HepG2 (cell line): Measurements from ENCODE around the gene ACOX3. TPM values are rescaled to one million over a fixed set of nuclear protein-coding genes. Genes with fewer than 3 reads are reported as not detected.
A peak's percentile ranks its signal among the peaks of the same experiment; 100 is the strongest.

Experiments
- ATAC-seq: fragments of 200-7000 bp; cut with Tn5 transposase; 3 replicates; pipeline ENCODE4 v1.9.1; 2020; ENCODE audit warnings: mild to moderate bottlenecking, moderate library complexity
- BruUV-seq: library from RNA; stranded (reverse); fragments of 400-500 nt; replicated peaks from 2 replicates; lab custom pipeline; 2021; lab: Mats Ljungman, UMichigan
- CTCF ChIA-PET: fragments of 300-600 bp; formaldehyde crosslinking; extraction: SDS; loops from one replicate; lab custom pipeline; 2021; ENCODE audit warnings: low total read pairs, inconsistent platforms, low intra/inter-chr PET ratio; lab: Yijun Ruan, JAX
- POLR2A ChIA-PET: fragments of 350-600 bp; sonication (Branson Sonifier 250); formaldehyde crosslinking; loops from one replicate; lab custom pipeline; 2020; ENCODE audit warnings: antibody characterized with exemption, inconsistent platforms; lab: Yijun Ruan, JAX
- DNase-seq: peaks from one replicate; pipeline ENCODE4 v3.0.0-alpha.2; 2015; ENCODE audit warnings: low spot score
- FAIRE-seq: peaks from 3 replicates; lab custom pipeline; 2011; peaks lifted over from hg19 to GRCh38; lab: Jason Lieb, UNC
- H2AFZ ChIP-seq: one replicate; pipeline ENCODE4 v1.6.1; 2011; ENCODE audit warnings: low read length, inconsistent platforms
- H3K27ac ChIP-seq: fragments of 300-600 bp; 3 replicates; pipeline ENCODE4 v1.8.0; 2011; ENCODE audit warnings: mixed run types, mild to moderate bottlenecking, mixed read lengths, low read length, inconsistent platforms; ENCODE audit not compliant: insufficient read depth; ENCODE audit errors: extremely low read length
- H3K27me3 ChIP-seq, 2 experiments: fragments of 200-600 bp in 1 of 2; 2 replicates in 1 of 2; 3 replicates in 1 of 2; pipeline versions ENCODE4 v1.6.0 to v1.8.0; 2011; ENCODE audit warnings: low read length in 2 of 2, mild to moderate bottlenecking in 2 of 2, moderate library complexity in 2 of 2, inconsistent platforms in 1 of 2; ENCODE audit not compliant: insufficient read depth in 2 of 2, control insufficient read depth in 1 of 2
- H3K36me3 ChIP-seq, 2 experiments: fragments of 200-600 bp in 1 of 2; replicated peaks in 1 of 2; 2 replicates in 1 of 2; 3 replicates in 1 of 2; pipeline versions ENCODE4 v1.5.1 to v1.8.0; 2011; ENCODE audit warnings: low read length in 2 of 2, inconsistent platforms in 1 of 2; ENCODE audit not compliant: insufficient read depth in 2 of 2, control insufficient read depth in 1 of 2
- H3K4me1 ChIP-seq: 2 replicates; pipeline ENCODE4 v1.5.1; 2012; ENCODE audit warnings: low read length, inconsistent platforms; ENCODE audit not compliant: insufficient read depth
- H3K4me2 ChIP-seq: 2 replicates; pipeline ENCODE4 v1.6.0; 2011; ENCODE audit warnings: low read depth, low read length, inconsistent platforms
- H3K4me3 ChIP-seq, 3 experiments: fragments of 200-600 bp in 1 of 3; sonication (generic), shearing (Covaris generic) in 1 of 3; replicated peaks in 1 of 3; 2 replicates each; pipeline ENCODE4 v1.5.1; 2011 to 2016; ENCODE audit warnings: low read length in 3 of 3, inconsistent platforms in 2 of 3, low read depth in 2 of 3, mild to moderate bottlenecking in 2 of 3, control low read depth in 1 of 3, mixed read lengths in 1 of 3; ENCODE audit not compliant: insufficient read depth in 1 of 3
- H3K79me2 ChIP-seq: one replicate; pipeline ENCODE4 v1.6.1; 2011; ENCODE audit warnings: low read length, inconsistent platforms; ENCODE audit not compliant: insufficient read depth
- H3K9ac ChIP-seq: 2 replicates; pipeline ENCODE4 v1.6.0; 2011; ENCODE audit warnings: mild to moderate bottlenecking, low read depth, low read length, inconsistent platforms; ENCODE audit not compliant: insufficient read depth
- H3K9me3 ChIP-seq: 2 replicates; pipeline ENCODE4 v1.5.1; 2012; ENCODE audit warnings: mild to moderate bottlenecking, low read length
- H4K20me1 ChIP-seq: 2 replicates; pipeline ENCODE4 v1.6.0; 2011; ENCODE audit warnings: inconsistent platforms, mild to moderate bottlenecking, low read length, moderate library complexity; ENCODE audit not compliant: insufficient read depth
- ADNP ChIP-seq: sonication (generic); formaldehyde crosslinking; IDR thresholded peaks from 2 replicates; pipeline ENCODE4 v1.4.0; 2020; ENCODE audit warnings: missing genetic modification reagents
- BHLHE40 ChIP-seq: IDR thresholded peaks from 2 replicates; pipeline ENCODE4 v1.6.1; 2011; ENCODE audit warnings: low read length, improper control_type of control experiment
- CAMTA2 ChIP-seq: sonication (generic); formaldehyde crosslinking; IDR thresholded peaks from 2 replicates; pipeline ENCODE4 v1.4.0; 2020; ENCODE audit warnings: mild to moderate bottlenecking, missing genetic modification reagents, borderline replicate concordance
- EED ChIP-seq: sonication (generic); formaldehyde crosslinking; IDR thresholded peaks from 2 replicates; pipeline ENCODE4 v1.5.0; 2020; ENCODE audit warnings: mild to moderate bottlenecking, missing genetic modification reagents
- HNF4A ChIP-seq: sonication (generic); formaldehyde crosslinking; IDR thresholded peaks from 2 replicates; pipeline ENCODE4 v1.4.0; 2020; ENCODE audit warnings: missing genetic modification reagents
- NONO ChIP-seq, 2 experiments: fragments of 450-650 bp in 1 of 2; sonication (generic) in 1 of 2; formaldehyde crosslinking in 1 of 2; IDR thresholded peaks in 1 of 2; conservative IDR thresholded peaks in 1 of 2; 2 replicates each; pipeline versions ENCODE4 v1.6.1 to v1.8.0; 2017 to 2022; ENCODE audit warnings: mild to moderate bottlenecking in 1 of 2, missing genetic modification reagents in 1 of 2, moderate library complexity in 1 of 2
- ZNF230 ChIP-seq: sonication (generic); formaldehyde crosslinking; IDR thresholded peaks from 2 replicates; pipeline ENCODE4 v1.4.0; 2020; ENCODE audit warnings: mild to moderate bottlenecking, missing genetic modification reagents
- ZNF24 ChIP-seq: fragments of 450-650 bp; IDR thresholded peaks from 2 replicates; pipeline ENCODE4 v1.6.1; 2017; ENCODE audit warnings: antibody characterized with exemption, mild to moderate bottlenecking
- WGBS: methylation state at CpG from one replicate; pipeline ENCODE4 v1.1.6; 2017; ENCODE audit warnings: low lambda C conversion rate; 5-methylcytosine and 5-hydroxymethylcytosine counted together
- in situ Hi-C: cut with HindIII; loops from 2 replicates; pipeline ENCODE4 v1.10.0; 2017; ENCODE audit warnings: low pct_unique_long_range_greater_than_20kb; ENCODE audit not compliant: extremely low pct_ligation_motif_present
- intact Hi-C: fragments of 100-400 bp; cut with micrococcal nuclease; formaldehyde crosslinking; loops from one replicate; pipeline ENCODE4 v1.10.0; 2022; ENCODE audit not compliant: unreplicated experiment
- polyA plus RNA-seq, 8 experiments: library from polyadenylated mRNA; depleted of rRNA in 3 of 8; stranded (reverse) in 7 of 8; unstranded in 1 of 8; fragments of >200 nt; fragmentation: Illumina TruSeq in 4 of 8; extraction: Trizol in 4 of 8; gene quantifications; 2 replicates each; pipeline versions ENCODE4 v1.2.1 to v1.2.3, GENCODE V29; 2011 to 2016; ENCODE audit warnings: low read depth in 4 of 8, missing spikeins in 1 of 8, mixed read lengths in 1 of 8; ENCODE audit not compliant: insufficient read depth in 1 of 8
- total RNA-seq, 5 experiments: library from RNA; depleted of rRNA; stranded (reverse); fragments of >200 nt; fragmentation: Illumina TruSeq; extraction: Trizol; gene quantifications; 2 replicates each; pipeline ENCODE4 v1.2.3, GENCODE V29; 2016; ENCODE audit warnings: low read depth in 1 of 5
- TF ChIP-seq, protein P1 (sequence below): sonication (generic); formaldehyde crosslinking; IDR thresholded peaks from 2 replicates; pipeline ENCODE4 v1.9.0; 2021; ENCODE audit warnings: missing genetic modification reagents, borderline replicate concordance

Gene ACOX3
- total and polyA plus RNA-seq, 2 of the 13 experiments (the other 11 are each of a cell fraction or from before 2014, with no cell fraction given) = 4.2 to 17.8 TPM

GRCh38 chr4:8346838-8347605 lies 93.5 kb downstream of the ACOX3 start:
- Histone ChIP-seq H3K9me3 (no peaks in the 10 kb centered on the region), H2AFZ (no peak overlapping the region), H3K4me1 (peaks cover 24% of the 10 kb centered on the region), H3K27ac (no peak overlapping the region), H3K27me3 (peaks cover 7 to 45% of the 10 kb centered on the region in 2 experiments; a peak in 4 of 5 replicates), H3K4me2 (no peak overlapping the region), H3K4me3 (no peak overlapping the region), H4K20me1 (no peaks in the 10 kb centered on the region; the same call in 1 of the 2 replicates), H3K9ac (no peak overlapping the region), H3K79me2 (no peaks in the 10 kb centered on the region), H3K36me3 (no peaks in the 10 kb centered on the region)
- no TSS peak for BruUV-seq
- 2% methylated on average over 6 of the region's 16 CpGs for WGBS
- POLR2A ChIA-PET = no interaction called here
- TF ChIP-seq ADNP (CRISPR knock-in tag) = no peak
- CTCF ChIA-PET = no interaction called here
- no peak for FAIRE-seq
- in situ Hi-C loops (no loop called here), intact Hi-C loops (no loop called here)
- peak; percentile 12; the same call in 2 of the 3 replicates for ATAC-seq
- DNase-seq = no peak

- CTCF ChIA-PET = no interaction called here
- Histone ChIP-seq H3K4me3 (no peak overlapping the region), H3K27me3 (peaks cover 7 to 45% of the 10 kb centered on the region in 2 experiments; a peak in 4 of 5 replicates), H3K9ac (no peak overlapping the region), H3K9me3 (no peaks in the 10 kb centered on the region), H3K4me1 (peaks cover 23% of the 10 kb centered on the region), H2AFZ (no peak overlapping the region), H3K79me2 (no peaks in the 10 kb centered on the region)
- POLR2A ChIA-PET = no interaction called here
- WGBS = 44% methylated on average over 26 of the region's 39 CpGs
- no TSS peak for BruUV-seq
- intact Hi-C loops = no loop called here
- no peak for FAIRE-seq
- TF ChIP-seq HNF4A = peak; percentile 22; the same call in 1 of the 2 replicates
- TF ChIP-seq, protein P1, sequence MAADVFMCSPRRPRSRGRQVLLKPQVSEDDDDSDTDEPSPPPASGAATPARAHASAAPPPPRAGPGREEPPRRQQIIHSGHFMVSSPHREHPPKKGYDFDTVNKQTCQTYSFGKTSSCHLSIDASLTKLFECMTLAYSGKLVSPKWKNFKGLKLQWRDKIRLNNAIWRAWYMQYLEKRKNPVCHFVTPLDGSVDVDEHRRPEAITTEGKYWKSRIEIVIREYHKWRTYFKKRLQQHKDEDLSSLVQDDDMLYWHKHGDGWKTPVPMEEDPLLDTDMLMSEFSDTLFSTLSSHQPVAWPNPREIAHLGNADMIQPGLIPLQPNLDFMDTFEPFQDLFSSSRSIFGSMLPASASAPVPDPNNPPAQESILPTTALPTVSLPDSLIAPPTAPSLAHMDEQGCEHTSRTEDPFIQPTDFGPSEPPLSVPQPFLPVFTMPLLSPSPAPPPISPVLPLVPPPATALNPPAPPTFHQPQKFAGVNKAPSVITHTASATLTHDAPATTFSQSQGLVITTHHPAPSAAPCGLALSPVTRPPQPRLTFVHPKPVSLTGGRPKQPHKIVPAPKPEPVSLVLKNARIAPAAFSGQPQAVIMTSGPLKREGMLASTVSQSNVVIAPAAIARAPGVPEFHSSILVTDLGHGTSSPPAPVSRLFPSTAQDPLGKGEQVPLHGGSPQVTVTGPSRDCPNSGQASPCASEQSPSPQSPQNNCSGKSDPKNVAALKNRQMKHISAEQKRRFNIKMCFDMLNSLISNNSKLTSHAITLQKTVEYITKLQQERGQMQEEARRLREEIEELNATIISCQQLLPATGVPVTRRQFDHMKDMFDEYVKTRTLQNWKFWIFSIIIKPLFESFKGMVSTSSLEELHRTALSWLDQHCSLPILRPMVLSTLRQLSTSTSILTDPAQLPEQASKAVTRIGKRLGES = no peak
- peak; percentile 40; the same call in 1 of the 2 replicates for TF ChIP-seq BHLHE40
- TF ChIP-seq EED (CRISPR knock-in tag) = no peak
- no peak for TF ChIP-seq NONO (IDR thresholded peaks at IDR 0.05)
- TF ChIP-seq NONO (CRISPR knock-in tag; conservative IDR thresholded peaks at IDR 0.05) = no peak
- TF ChIP-seq ZNF24 = no peak
- TF ChIP-seq ZNF230 (CRISPR knock-in tag) = no peak
- no peak for TF ChIP-seq CAMTA2 (CRISPR knock-in tag)
- TF ChIP-seq, all 625 proteins: peak for 2
- Histone ChIP-seq H3K36me3 (no peaks in the 10 kb centered on the region), H4K20me1 (no peaks in the 10 kb centered on the region), H3K4me2 (no peak overlapping the region), H3K27ac (no peak overlapping the region)
- DNase-seq = no peak
- ATAC-seq = peak; percentile 21; the same call in 1 of the 3 replicates
- in situ Hi-C loops = no loop called here
Observed at GRCh38 chr4:8345946-8346814, 94.3 kb downstream of the ACOX3 start.
